Epidermal melanocyte (primary cell): ENCODE data around the gene CEACAM3.
A peak's percentile ranks its signal among the peaks of the same experiment; 100 is the strongest.
"Not testable (repeated sequence)": the region's sequence is repeated elsewhere in the genome, so short reads cannot be mapped to it uniquely, and the experiment has no call there.

Source experiments
- DNase-seq: peaks from one replicate; pipeline ENCODE4 v3.0.0; 2011; ENCODE audit warnings: low spot score; ENCODE audit not compliant: insufficient read length

Gene CEACAM3

GRCh38 chr19:41796362-41796761 lies at the start of gene CEACAM3:
Gene CEACAM3, plus strand, starts transcription at chr19:41796587. Its CDS starts 91 bp downstream, at chr19:41796678.
- DNase-seq, result no peak

GRCh38 chr19:41746593-41747227 lies 49.7 kb upstream of the CEACAM3 start:
- no peak for DNase-seq

- no peak for DNase-seq
Measured at GRCh38 chr19:41748012-41748411, 48.4 kb upstream of the CEACAM3 start.

GRCh38 chr19:41750248-41751134 lies 45.9 kb upstream of the CEACAM3 start:
- not testable (repeated sequence) for DNase-seq

GRCh38 chr19:41753159-41753558 lies 43.2 kb upstream of the CEACAM3 start:
- DNase-seq, result no peak

- DNase-seq, result no peak
Measured at GRCh38 chr19:41753936-41754529, 42.4 kb upstream of the CEACAM3 start.

- no peak for DNase-seq
Measured at GRCh38 chr19:41755328-41755913, 41.0 kb upstream of the CEACAM3 start, which contains the start of gene CEACAM6. Gene CEACAM6, plus strand, starts transcription at chr19:41755530. Its CDS starts 109 bp downstream, at chr19:41755639.

GRCh38 chr19:41758846-41759245 lies 37.5 kb upstream of the CEACAM3 start:
- no peak for DNase-seq

GRCh38 chr19:41767115-41767514 lies 29.3 kb upstream of the CEACAM3 start:
- DNase-seq, result no peak

- DNase-seq, result not testable (repeated sequence)
Measured at GRCh38 chr19:41768105-41768504, 28.3 kb upstream of the CEACAM3 start.

- no peak for DNase-seq
Measured at GRCh38 chr19:41769608-41770007, 26.8 kb upstream of the CEACAM3 start.

GRCh38 chr19:41771410-41771809 lies 25.0 kb upstream of the CEACAM3 start:
- no peak for DNase-seq

- DNase-seq, result no peak
Measured at GRCh38 chr19:41774515-41774980, 21.8 kb upstream of the CEACAM3 start.

- DNase-seq, result no peak
Measured at GRCh38 chr19:41776700-41777099, 19.7 kb upstream of the CEACAM3 start.

GRCh38 chr19:41783612-41784011 lies 12.8 kb upstream of the CEACAM3 start:
- no peak for DNase-seq

- no peak for DNase-seq
Measured at GRCh38 chr19:41784312-41784711, 12.1 kb upstream of the CEACAM3 start.

GRCh38 chr19:41784743-41785142 lies 11.6 kb upstream of the CEACAM3 start:
- no peak for DNase-seq

GRCh38 chr19:41785653-41786052 lies 10.7 kb upstream of the CEACAM3 start:
- DNase-seq, result peak; percentile 66

- no peak for DNase-seq
Measured at GRCh38 chr19:41787055-41787454, 9.3 kb upstream of the CEACAM3 start.

GRCh38 chr19:41788518-41788917 lies 7.9 kb upstream of the CEACAM3 start:
- not testable (repeated sequence) for DNase-seq

- not testable (repeated sequence) for DNase-seq
Measured at GRCh38 chr19:41789053-41789452, 7.3 kb upstream of the CEACAM3 start.
